Measurements from ENCODE around the gene GPC3. TPM values are rescaled to one million over a fixed set of nuclear protein-coding genes. Genes with fewer than 3 reads are reported as not detected.

Gene GPC3
- total RNA-seq, 2 donors from 2014 or later: 2.7 to 5.2 TPM

DNA sequence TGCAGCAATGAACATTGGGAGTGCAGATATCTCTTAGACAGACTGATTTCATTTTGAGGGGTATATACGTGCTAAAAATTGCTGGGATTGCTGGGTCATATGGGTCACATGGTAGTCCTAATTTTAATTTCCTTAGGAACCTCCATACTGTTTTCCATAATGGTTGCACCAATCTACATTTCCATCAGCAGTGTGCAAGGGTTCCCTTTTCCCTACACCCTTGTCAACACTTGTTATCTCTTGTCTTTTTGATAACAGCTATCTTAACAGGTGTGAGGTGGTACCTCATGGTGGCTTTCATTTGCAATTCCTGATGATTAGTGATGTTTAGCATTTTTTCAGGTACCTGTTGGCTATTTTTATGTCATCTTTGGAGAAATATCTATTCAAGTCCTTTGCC lies 57.0 kb downstream of the GPC3 start:
- Histone ChIP-seq H3K9me3 (no peaks in the 10 kb centered on the region), H3K36me3 (no peaks in the 10 kb centered on the region), H3K27ac (no peak overlapping the region), H3K4me1 (replicated peaks) (no peaks in the 10 kb centered on the region), H3K4me3 (no peak overlapping the region), H3K27me3 (replicated peaks; ENCODE audit: insufficient read depth) (no peaks in the 10 kb centered on the region)
- WGBS: 94% methylated on average over 1 of the region's 1 CpG
- TF ChIP-seq, protein P1, sequence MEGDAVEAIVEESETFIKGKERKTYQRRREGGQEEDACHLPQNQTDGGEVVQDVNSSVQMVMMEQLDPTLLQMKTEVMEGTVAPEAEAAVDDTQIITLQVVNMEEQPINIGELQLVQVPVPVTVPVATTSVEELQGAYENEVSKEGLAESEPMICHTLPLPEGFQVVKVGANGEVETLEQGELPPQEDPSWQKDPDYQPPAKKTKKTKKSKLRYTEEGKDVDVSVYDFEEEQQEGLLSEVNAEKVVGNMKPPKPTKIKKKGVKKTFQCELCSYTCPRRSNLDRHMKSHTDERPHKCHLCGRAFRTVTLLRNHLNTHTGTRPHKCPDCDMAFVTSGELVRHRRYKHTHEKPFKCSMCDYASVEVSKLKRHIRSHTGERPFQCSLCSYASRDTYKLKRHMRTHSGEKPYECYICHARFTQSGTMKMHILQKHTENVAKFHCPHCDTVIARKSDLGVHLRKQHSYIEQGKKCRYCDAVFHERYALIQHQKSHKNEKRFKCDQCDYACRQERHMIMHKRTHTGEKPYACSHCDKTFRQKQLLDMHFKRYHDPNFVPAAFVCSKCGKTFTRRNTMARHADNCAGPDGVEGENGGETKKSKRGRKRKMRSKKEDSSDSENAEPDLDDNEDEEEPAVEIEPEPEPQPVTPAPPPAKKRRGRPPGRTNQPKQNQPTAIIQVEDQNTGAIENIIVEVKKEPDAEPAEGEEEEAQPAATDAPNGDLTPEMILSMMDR (IDR thresholded peaks at IDR 0.05): no peak
- TF ChIP-seq POLR2AphosphoS5 (IDR thresholded peaks at IDR 0.05): no peak
- TF ChIP-seq POLR2A (IDR thresholded peaks at IDR 0.05): no peak
- intact Hi-C loops (cut with DNase I): no loop called here
- no peak for DNase-seq (ENCODE audit: low spot score)

DNA sequence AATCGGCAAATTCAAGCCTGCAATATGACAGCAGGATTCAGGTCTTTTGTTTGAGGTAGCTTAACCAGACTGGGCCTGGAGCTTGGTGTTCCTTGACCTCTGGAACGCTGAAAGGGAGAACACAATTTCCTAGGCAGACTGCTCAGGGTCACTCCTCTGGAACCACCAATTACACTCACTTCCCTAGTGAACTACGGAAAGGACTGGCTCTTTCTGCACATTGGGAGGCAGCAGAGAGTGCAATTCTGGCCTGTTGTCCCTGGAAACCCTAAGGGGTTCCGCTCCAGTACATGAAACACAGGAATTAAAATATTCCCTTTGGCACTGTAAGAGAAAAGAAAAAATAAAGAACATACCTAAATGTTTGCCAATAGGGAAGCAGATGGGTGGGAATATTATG lies 58.6 kb downstream of the GPC3 start:
- Histone ChIP-seq H3K27ac (no peak overlapping the region), H3K27me3 (replicated peaks; ENCODE audit: insufficient read depth) (no peaks in the 10 kb centered on the region), H3K4me1 (replicated peaks) (no peaks in the 10 kb centered on the region), H3K36me3 (no peaks in the 10 kb centered on the region), H3K9me3 (no peaks in the 10 kb centered on the region), H3K4me3 (no peak overlapping the region)
- TF ChIP-seq, protein P1 (IDR thresholded peaks at IDR 0.05): no peak
- TF ChIP-seq POLR2AphosphoS5 (IDR thresholded peaks at IDR 0.05) (no peak), POLR2A (IDR thresholded peaks at IDR 0.05) (no peak)
- WGBS: 67% methylated on average over 4 of the region's 4 CpGs
- no peak for DNase-seq (ENCODE audit: low spot score)
- intact Hi-C loops (cut with DNase I): no loop called here

DNA sequence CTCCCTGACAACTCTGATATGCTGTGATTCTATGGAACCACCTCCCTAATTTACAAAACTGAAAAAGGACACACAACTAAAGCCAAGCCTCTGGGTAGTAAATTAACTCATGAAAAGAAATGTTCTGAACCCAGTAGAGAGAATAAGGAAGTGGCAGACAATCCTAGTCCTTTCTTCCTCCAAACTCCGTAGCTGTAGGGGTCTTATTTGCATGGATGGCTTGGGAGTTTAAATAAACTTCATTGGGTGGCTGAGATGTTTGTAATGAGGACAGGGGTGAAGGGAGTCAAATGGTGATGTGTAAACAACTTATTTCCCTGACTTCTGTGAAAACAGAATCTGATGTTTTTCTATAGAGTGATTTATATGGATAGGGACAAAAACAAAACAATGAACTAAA lies 59.3 kb downstream of the GPC3 start:
- no peaks in the 10 kb centered on the region for H3K27me3 ChIP-seq (replicated peaks; ENCODE audit: insufficient read depth)
- no peak overlapping the region for H3K27ac ChIP-seq
- TF ChIP-seq POLR2AphosphoS5 (IDR thresholded peaks at IDR 0.05): no peak
- no peak for TF ChIP-seq POLR2A (IDR thresholded peaks at IDR 0.05)
- TF ChIP-seq, protein P1 (IDR thresholded peaks at IDR 0.05): no peak
- no peaks in the 10 kb centered on the region for H3K36me3 ChIP-seq
- no peak for DNase-seq (ENCODE audit: low spot score)
- H3K4me1 ChIP-seq (replicated peaks): no peaks in the 10 kb centered on the region
- H3K9me3 ChIP-seq: no peaks in the 10 kb centered on the region
- H3K4me3 ChIP-seq: no peak overlapping the region
- intact Hi-C loops (cut with DNase I): no loop called here
- WGBS: 88% methylated on average over 1 of the region's 1 CpG

DNA sequence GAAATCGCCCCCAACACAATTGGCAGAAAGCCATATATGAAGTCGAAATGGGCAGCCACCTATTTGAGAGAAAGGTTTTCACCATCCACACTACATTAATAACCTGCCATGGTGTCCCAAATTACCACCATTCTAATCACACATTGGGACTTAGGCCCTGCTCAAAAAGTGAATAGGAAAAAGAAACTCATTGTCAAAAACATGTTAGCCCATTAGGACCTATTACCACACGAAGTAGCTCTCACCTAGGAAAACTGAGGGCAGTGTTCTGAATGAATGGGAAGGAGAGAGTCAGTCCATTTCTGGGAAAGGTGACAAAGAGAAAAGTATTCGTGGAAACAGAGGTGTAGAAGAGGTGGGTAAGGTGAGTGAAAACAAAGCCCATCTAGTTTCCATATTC lies 60.8 kb downstream of the GPC3 start:
- intact Hi-C loops (cut with DNase I): no loop called here
- no peaks in the 10 kb centered on the region for H3K27me3 ChIP-seq (replicated peaks; ENCODE audit: insufficient read depth)
- H3K36me3 ChIP-seq: no peaks in the 10 kb centered on the region
- no peak overlapping the region for H3K27ac ChIP-seq
- H3K4me3 ChIP-seq: no peak overlapping the region
- TF ChIP-seq POLR2AphosphoS5 (IDR thresholded peaks at IDR 0.05): no peak
- no peak for TF ChIP-seq POLR2A (IDR thresholded peaks at IDR 0.05)
- TF ChIP-seq, protein P1 (IDR thresholded peaks at IDR 0.05): no peak
- no peak for DNase-seq (ENCODE audit: low spot score)
- H3K4me1 ChIP-seq (replicated peaks): no peaks in the 10 kb centered on the region
- no peaks in the 10 kb centered on the region for H3K9me3 ChIP-seq
- 72% methylated on average over 4 of the region's 4 CpGs for WGBS

DNA sequence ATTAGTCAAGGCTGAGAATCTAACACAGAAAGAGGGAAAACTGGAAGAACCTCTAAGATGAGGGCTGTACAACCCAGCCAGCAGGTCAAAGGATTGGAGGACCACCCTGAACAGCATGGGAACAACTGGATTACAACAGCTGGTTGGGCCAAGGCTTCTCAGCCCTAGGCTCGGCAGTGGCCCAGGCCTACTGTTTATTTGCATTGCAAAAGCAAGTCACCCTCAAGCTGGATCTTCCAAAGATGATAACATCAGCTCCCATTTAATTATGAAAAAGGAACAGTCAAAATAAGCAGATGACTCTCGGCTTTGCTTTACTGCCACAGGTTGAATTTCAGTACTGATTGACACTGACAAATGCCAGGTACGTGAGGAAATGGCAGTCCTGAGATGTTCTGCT lies 61.8 kb downstream of the GPC3 start:
- Histone ChIP-seq H3K4me3 (no peak overlapping the region), H3K9me3 (no peaks in the 10 kb centered on the region), H3K4me1 (replicated peaks) (no peaks in the 10 kb centered on the region), H3K36me3 (no peaks in the 10 kb centered on the region), H3K27ac (no peak overlapping the region), H3K27me3 (replicated peaks; ENCODE audit: insufficient read depth) (no peaks in the 10 kb centered on the region)
- 56% methylated on average over 3 of the region's 3 CpGs for WGBS
- DNase-seq (ENCODE audit: low spot score): no peak
- intact Hi-C loops (cut with DNase I): no loop called here
- TF ChIP-seq, protein P1 (IDR thresholded peaks at IDR 0.05): no peak
- TF ChIP-seq POLR2A (IDR thresholded peaks at IDR 0.05): no peak
- TF ChIP-seq POLR2AphosphoS5 (IDR thresholded peaks at IDR 0.05): no peak
